ENCODE measurements around the gene OSCP1.

Gene OSCP1

DNA sequence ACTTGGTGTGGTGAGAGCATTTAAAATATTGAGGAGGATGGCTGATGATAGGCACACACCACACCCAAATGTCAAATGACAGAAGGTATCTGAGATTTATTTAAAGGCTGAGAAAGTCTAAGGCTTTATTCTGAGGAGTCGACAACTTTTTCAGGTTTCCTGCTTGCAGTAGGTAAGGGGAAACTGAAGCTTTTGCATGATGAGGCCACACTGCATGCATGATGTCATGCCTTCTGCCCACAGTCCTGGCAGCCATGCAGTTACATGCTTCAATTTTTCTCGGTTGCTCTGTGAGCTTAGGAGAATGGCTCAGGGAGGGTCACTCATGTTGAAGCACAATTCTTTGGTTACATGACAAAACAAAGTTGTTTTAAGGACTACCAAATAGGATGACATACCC, 7.0 kb downstream of the OSCP1 start:
- H3K27ac ChIP-seq (replicated peaks) = no peak overlapping the region
- no peak for DNase-seq (ENCODE audit: low read depth in 1 of 2, low spot score in 1 of 2)
- no peak for TF ChIP-seq GABPA (IDR thresholded peaks at IDR 0.05; ENCODE audit: low read depth)
- TF ChIP-seq, protein P1, sequence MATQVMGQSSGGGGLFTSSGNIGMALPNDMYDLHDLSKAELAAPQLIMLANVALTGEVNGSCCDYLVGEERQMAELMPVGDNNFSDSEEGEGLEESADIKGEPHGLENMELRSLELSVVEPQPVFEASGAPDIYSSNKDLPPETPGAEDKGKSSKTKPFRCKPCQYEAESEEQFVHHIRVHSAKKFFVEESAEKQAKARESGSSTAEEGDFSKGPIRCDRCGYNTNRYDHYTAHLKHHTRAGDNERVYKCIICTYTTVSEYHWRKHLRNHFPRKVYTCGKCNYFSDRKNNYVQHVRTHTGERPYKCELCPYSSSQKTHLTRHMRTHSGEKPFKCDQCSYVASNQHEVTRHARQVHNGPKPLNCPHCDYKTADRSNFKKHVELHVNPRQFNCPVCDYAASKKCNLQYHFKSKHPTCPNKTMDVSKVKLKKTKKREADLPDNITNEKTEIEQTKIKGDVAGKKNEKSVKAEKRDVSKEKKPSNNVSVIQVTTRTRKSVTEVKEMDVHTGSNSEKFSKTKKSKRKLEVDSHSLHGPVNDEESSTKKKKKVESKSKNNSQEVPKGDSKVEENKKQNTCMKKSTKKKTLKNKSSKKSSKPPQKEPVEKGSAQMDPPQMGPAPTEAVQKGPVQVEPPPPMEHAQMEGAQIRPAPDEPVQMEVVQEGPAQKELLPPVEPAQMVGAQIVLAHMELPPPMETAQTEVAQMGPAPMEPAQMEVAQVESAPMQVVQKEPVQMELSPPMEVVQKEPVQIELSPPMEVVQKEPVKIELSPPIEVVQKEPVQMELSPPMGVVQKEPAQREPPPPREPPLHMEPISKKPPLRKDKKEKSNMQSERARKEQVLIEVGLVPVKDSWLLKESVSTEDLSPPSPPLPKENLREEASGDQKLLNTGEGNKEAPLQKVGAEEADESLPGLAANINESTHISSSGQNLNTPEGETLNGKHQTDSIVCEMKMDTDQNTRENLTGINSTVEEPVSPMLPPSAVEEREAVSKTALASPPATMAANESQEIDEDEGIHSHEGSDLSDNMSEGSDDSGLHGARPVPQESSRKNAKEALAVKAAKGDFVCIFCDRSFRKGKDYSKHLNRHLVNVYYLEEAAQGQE (IDR thresholded peaks at IDR 0.05; ENCODE audit: insufficient replicate concordance, low read depth) = no peak
- no peak for TF ChIP-seq CTCF (IDR thresholded peaks at IDR 0.05; ENCODE audit: insufficient read depth, low read length)
- no peak for TF ChIP-seq POLR2AphosphoS5 (IDR thresholded peaks at IDR 0.05; ENCODE audit: low read depth)
- TF ChIP-seq SPI1 (IDR thresholded peaks at IDR 0.05; ENCODE audit: borderline replicate concordance, low read depth) = no peak
- H3K27me3 ChIP-seq (ENCODE audit: insufficient read depth, poor library complexity, severe bottlenecking) = no peaks in the 10 kb centered on the region
- H3K4me3 ChIP-seq (replicated peaks; ENCODE audit: insufficient read depth, low read length) = no peak overlapping the region

DNA sequence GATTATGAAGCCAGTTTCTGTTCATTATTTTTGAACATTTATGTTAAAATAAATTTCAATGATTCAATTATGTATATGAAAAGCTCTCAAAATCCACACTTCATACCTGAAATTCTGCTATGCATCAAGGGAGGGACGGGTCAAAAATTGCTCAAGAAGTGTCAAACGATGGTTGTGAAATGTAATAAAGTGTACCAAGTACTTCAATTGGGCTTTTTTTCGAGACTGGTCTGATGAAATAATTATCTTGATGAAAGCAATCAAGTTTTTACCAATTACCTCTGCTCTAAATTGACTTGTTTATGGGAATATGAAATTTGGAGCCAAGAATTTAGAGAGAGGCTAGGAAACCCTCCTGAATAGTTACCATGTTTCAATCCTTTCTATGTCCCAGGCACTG, 7.9 kb downstream of the OSCP1 start:
- Histone ChIP-seq H3K27me3 (ENCODE audit: insufficient read depth, poor library complexity, severe bottlenecking) (no peaks in the 10 kb centered on the region), H3K27ac (replicated peaks) (no peak overlapping the region), H3K4me3 (replicated peaks; ENCODE audit: insufficient read depth, low read length) (no peak overlapping the region)
- DNase-seq (ENCODE audit: low read depth in 1 of 2, low spot score in 1 of 2) = no peak
- no peak for TF ChIP-seq CTCF (IDR thresholded peaks at IDR 0.05; ENCODE audit: insufficient read depth, low read length)
- TF ChIP-seq SPI1 (IDR thresholded peaks at IDR 0.05; ENCODE audit: borderline replicate concordance, low read depth) = no peak
- no peak for TF ChIP-seq GABPA (IDR thresholded peaks at IDR 0.05; ENCODE audit: low read depth)
- TF ChIP-seq POLR2AphosphoS5 (IDR thresholded peaks at IDR 0.05; ENCODE audit: low read depth) = no peak
- TF ChIP-seq, protein P1 (IDR thresholded peaks at IDR 0.05; ENCODE audit: insufficient replicate concordance, low read depth) = no peak

GRCh38 chr1:36440646-36441045, 9.6 kb downstream of the OSCP1 start:
- no peak for TF ChIP-seq CTCF (IDR thresholded peaks at IDR 0.05; ENCODE audit: insufficient read depth, low read length)
- no peak for TF ChIP-seq SPI1 (IDR thresholded peaks at IDR 0.05; ENCODE audit: borderline replicate concordance, low read depth)
- no peak for TF ChIP-seq POLR2AphosphoS5 (IDR thresholded peaks at IDR 0.05; ENCODE audit: low read depth)
- no peak for TF ChIP-seq GABPA (IDR thresholded peaks at IDR 0.05; ENCODE audit: low read depth)
- TF ChIP-seq, protein P1 (IDR thresholded peaks at IDR 0.05; ENCODE audit: insufficient replicate concordance, low read depth) = no peak
- no peak for DNase-seq (ENCODE audit: low read depth in 1 of 2, low spot score in 1 of 2)

More at GRCh38 chr1:36440646-36441045, 9.6 kb downstream of the OSCP1 start:
- Histone ChIP-seq H3K4me3 (replicated peaks; ENCODE audit: insufficient read depth, low read length) (no peak overlapping the region), H3K27me3 (ENCODE audit: insufficient read depth, poor library complexity, severe bottlenecking) (no peaks in the 10 kb centered on the region), H3K27ac (replicated peaks) (no peak overlapping the region)
